Activated CD4-positive, alpha-beta memory T cell treated with anti-CD3 and anti-CD28 coated beads, Interleukin-2, amount 10 ng/mL, durations not matched to agents 7 days and 5 days (primary cell): ENCODE data around the gene NLN. TPM values are rescaled to one million over a fixed set of nuclear protein-coding genes. Genes with fewer than 3 reads are reported as not detected.
"Not testable (repeated sequence)": the region's sequence is repeated elsewhere in the genome, so short reads cannot be mapped to it uniquely, and the experiment has no call there.

Experiments used
- CTCF ChIA-PET: fragments of 350-600 bp; sonication (Branson Sonifier 250); formaldehyde crosslinking; loops from one replicate; lab custom pipeline; 2021; ENCODE audit warnings: antibody characterized with exemption, inconsistent platforms; lab: Charles Lee
- POLR2A ChIA-PET: fragments of 350-600 bp; sonication (Branson Sonifier 250); formaldehyde crosslinking; loops from one replicate; lab custom pipeline; 2021; ENCODE audit warnings: antibody characterized with exemption; lab: Charles Lee
- DNase-seq: peaks from one replicate; pipeline ENCODE4 v3.0.0-alpha.2; 2020
- H3K27ac Mint-ChIP-seq: one replicate; pipeline ENCODE4 v1.8.0; 2021; ENCODE audit warnings: mild to moderate bottlenecking, mixed read lengths
- H3K27me3 Mint-ChIP-seq: one replicate; pipeline ENCODE4 v1.8.0; 2021; ENCODE audit warnings: mixed read lengths
- H3K36me3 Mint-ChIP-seq: one replicate; pipeline ENCODE4 v1.8.0; 2021; ENCODE audit warnings: low read depth, mixed read lengths
- H3K4me1 Mint-ChIP-seq: one replicate; pipeline ENCODE4 v1.8.0; 2021; ENCODE audit warnings: mixed read lengths
- H3K4me3 Mint-ChIP-seq: one replicate; pipeline ENCODE4 v1.8.0; 2021; ENCODE audit warnings: mild to moderate bottlenecking, mixed read lengths
- H3K9me3 Mint-ChIP-seq: one replicate; pipeline ENCODE4 v1.8.0; 2021; ENCODE audit warnings: mixed read lengths
- total RNA-seq, 2 experiments: library from RNA; stranded (reverse); gene quantifications; one replicate each; pipeline ENCODE4 v1.2.3, GENCODE V29; 2021

NLN gene
- total RNA-seq, 2 experiments from 2014 or later = 7.6 to 8.0 TPM

GRCh38 chr5:65708145-65708544 lies 13.9 kb upstream of the NLN start:
- CTCF ChIA-PET = no interaction called here

GRCh38 chr5:65718576-65719310 lies 3.3 kb upstream of the NLN start:
- H3K9me3 Mint-ChIP-seq = peaks cover 2% of the 10 kb centered on the region
- H3K27ac Mint-ChIP-seq = peak overlapping the region; percentile 60
- no peak for DNase-seq
- peaks cover 34% of the 10 kb centered on the region for H3K4me1 Mint-ChIP-seq
- no peaks in the 10 kb centered on the region for H3K27me3 Mint-ChIP-seq
- ChIA-PET POLR2A (interaction anchor here (3.3 kb wide), 1 partner anchor 156 kb away, joined by 32 read pairs; the partner anchor contains the start of genes CENPK and PPWD1), CTCF (no interaction called here)
- peak overlapping the region; percentile 75 for H3K4me3 Mint-ChIP-seq
- peaks cover 11% of the 10 kb centered on the region for H3K36me3 Mint-ChIP-seq

More at GRCh38 chr5:65708145-65708544, 13.9 kb upstream of the NLN start:
- Mint-ChIP-seq H3K27ac (no peak overlapping the region), H3K27me3 (no peaks in the 10 kb centered on the region), H3K4me1 (peaks cover 2% of the 10 kb centered on the region), H3K36me3 (peaks cover 26% of the 10 kb centered on the region), H3K4me3 (no peak overlapping the region), H3K9me3 (no peaks in the 10 kb centered on the region)
- POLR2A ChIA-PET = no interaction called here
- no peak for DNase-seq

- no peak for DNase-seq
- CTCF ChIA-PET = interaction anchor here (1.2 to 1.4 kb wide), 2 partner anchors 97 to 248 kb away, joined by 3 to 5 read pairs; partner anchors contain the start of gene TRIM23
- H3K4me3 Mint-ChIP-seq = peak overlapping the region; percentile 75
- no peaks in the 10 kb centered on the region for H3K27me3 Mint-ChIP-seq
- H3K36me3 Mint-ChIP-seq = peaks cover 7% of the 10 kb centered on the region
- POLR2A ChIA-PET = interaction anchor here (0.7 to 4.0 kb wide), 10 partner anchors 11 to 1107 kb away, joined by 3 to 39 read pairs (median 4); partner anchors contain the start of genes CENPK, ERBIN, PPWD1 and SHLD3
- peaks cover 40% of the 10 kb centered on the region for H3K4me1 Mint-ChIP-seq
- H3K27ac Mint-ChIP-seq = peak overlapping the region; percentile 77
- H3K9me3 Mint-ChIP-seq = no peaks in the 10 kb centered on the region
Observed at GRCh38 chr5:65721050-65721719, 820 bp upstream of the NLN start.

- CTCF ChIA-PET = interaction anchor here (1.0 to 1.4 kb wide), 2 partner anchors 18 to 99 kb away, joined by 3 to 5 read pairs; partner anchors contain the start of gene TRIM23
- Mint-ChIP-seq H3K4me3 (peak overlapping the region; percentile 81), H3K4me1 (peaks cover 40% of the 10 kb centered on the region), H3K27me3 (no peaks in the 10 kb centered on the region), H3K9me3 (no peaks in the 10 kb centered on the region), H3K36me3 (peaks cover 7% of the 10 kb centered on the region), H3K27ac (peak overlapping the region; percentile 74)
- DNase-seq = no peak
- POLR2A ChIA-PET = interaction anchor here (0.7 to 4.0 kb wide), 11 partner anchors 14 to 687 kb away, joined by 3 to 39 read pairs (median 3); partner anchors contain the start of genes CENPK, ERBIN, PPWD1 and SHLD3
Observed at GRCh38 chr5:65722575-65723403, 784 bp downstream of the NLN start.

- H3K27ac Mint-ChIP-seq = no peak overlapping the region
- H3K4me1 Mint-ChIP-seq = peaks cover 17% of the 10 kb centered on the region
- H3K36me3 Mint-ChIP-seq = no peaks in the 10 kb centered on the region
- no peaks in the 10 kb centered on the region for H3K9me3 Mint-ChIP-seq
- no peak overlapping the region for H3K4me3 Mint-ChIP-seq
- no peak for DNase-seq
- ChIA-PET POLR2A (no interaction called here), CTCF (interaction anchor here (1.0 to 1.6 kb wide), 4 partner anchors 10 to 164 kb away, joined by 3 to 12 read pairs (median 3); no protein-coding TSS in a partner anchor)
- H3K27me3 Mint-ChIP-seq = no peaks in the 10 kb centered on the region
Observed at GRCh38 chr5:65727491-65728156, 5.6 kb downstream of the NLN start.

- H3K9me3 Mint-ChIP-seq = no peaks in the 10 kb centered on the region
- H3K4me1 Mint-ChIP-seq = peaks cover 11% of the 10 kb centered on the region
- POLR2A ChIA-PET = no interaction called here
- no peak overlapping the region for H3K4me3 Mint-ChIP-seq
- H3K27ac Mint-ChIP-seq = no peak overlapping the region
- no peak for DNase-seq
- no peaks in the 10 kb centered on the region for H3K27me3 Mint-ChIP-seq
- CTCF ChIA-PET = interaction anchor here (1.1 kb wide), 2 partner anchors 12 to 13 kb away, joined by 3 read pairs; no protein-coding TSS in a partner anchor
- no peaks in the 10 kb centered on the region for H3K36me3 Mint-ChIP-seq
Observed at GRCh38 chr5:65728218-65728617, 6.2 kb downstream of the NLN start.

- Mint-ChIP-seq H3K27ac (no peak overlapping the region), H3K27me3 (no peaks in the 10 kb centered on the region), H3K36me3 (no peaks in the 10 kb centered on the region), H3K4me1 (peaks cover 10% of the 10 kb centered on the region), H3K9me3 (no peaks in the 10 kb centered on the region), H3K4me3 (no peak overlapping the region)
- CTCF ChIA-PET = no interaction called here
- no peak for DNase-seq
- POLR2A ChIA-PET = no interaction called here
Observed at GRCh38 chr5:65730910-65731309, 8.9 kb downstream of the NLN start.

- H3K4me3 Mint-ChIP-seq, POLR2A ChIA-PET, DNase-seq, H3K27me3 Mint-ChIP-seq, H3K27ac Mint-ChIP-seq, H3K9me3 Mint-ChIP-seq, H3K36me3 Mint-ChIP-seq, H3K4me1 Mint-ChIP-seq, CTCF ChIA-PET: not testable (repeated sequence)
Observed at GRCh38 chr5:65732046-65732445, 10.0 kb downstream of the NLN start.

GRCh38 chr5:65734196-65734775 lies 12.3 kb downstream of the NLN start:
- CTCF ChIA-PET, H3K27me3 Mint-ChIP-seq, DNase-seq, H3K27ac Mint-ChIP-seq, H3K4me1 Mint-ChIP-seq, H3K36me3 Mint-ChIP-seq, POLR2A ChIA-PET, H3K4me3 Mint-ChIP-seq, H3K9me3 Mint-ChIP-seq: not testable (repeated sequence)

GRCh38 chr5:65734921-65735320 lies 12.9 kb downstream of the NLN start:
- H3K4me3 Mint-ChIP-seq = no peak overlapping the region
- POLR2A ChIA-PET = no interaction called here
- H3K4me1 Mint-ChIP-seq = peaks cover 10% of the 10 kb centered on the region
- H3K9me3 Mint-ChIP-seq = peaks cover 2% of the 10 kb centered on the region
- no peaks in the 10 kb centered on the region for H3K27me3 Mint-ChIP-seq
- H3K36me3 Mint-ChIP-seq = no peaks in the 10 kb centered on the region
- CTCF ChIA-PET = no interaction called here
- H3K27ac Mint-ChIP-seq = no peak overlapping the region
- no peak for DNase-seq

- Mint-ChIP-seq H3K4me3 (no peak overlapping the region), H3K27me3 (no peaks in the 10 kb centered on the region), H3K36me3 (no peaks in the 10 kb centered on the region), H3K4me1 (peaks cover 14% of the 10 kb centered on the region), H3K9me3 (peaks cover 2% of the 10 kb centered on the region), H3K27ac (no peak overlapping the region)
- ChIA-PET POLR2A (no interaction called here), CTCF (no interaction called here)
- no peak for DNase-seq
Observed at GRCh38 chr5:65736011-65736410, 14.0 kb downstream of the NLN start.

GRCh38 chr5:65737842-65738241 lies 15.8 kb downstream of the NLN start:
- no peak overlapping the region for H3K27ac Mint-ChIP-seq
- no peak for DNase-seq
- peaks cover 19% of the 10 kb centered on the region for H3K4me1 Mint-ChIP-seq
- ChIA-PET POLR2A (no interaction called here), CTCF (interaction anchor here (1.0 kb wide), 1 partner anchor 10 kb away, joined by 3 read pairs; no protein-coding TSS in a partner anchor)
- H3K9me3 Mint-ChIP-seq = peaks cover 2% of the 10 kb centered on the region
- no peak overlapping the region for H3K4me3 Mint-ChIP-seq
- H3K27me3 Mint-ChIP-seq = no peaks in the 10 kb centered on the region
- H3K36me3 Mint-ChIP-seq = no peaks in the 10 kb centered on the region
